DMS 273 (cell line): ENCODE data around the gene GNRH2.
A peak's percentile ranks its signal among the peaks of the same experiment; 100 is the strongest.
"Not testable (repeated sequence)": the region's sequence is repeated elsewhere in the genome, so short reads cannot be mapped to it uniquely, and the experiment has no call there.

Experiments
- DNase-seq: peaks from one replicate; lab custom pipeline; 2025; ENCODE audit not compliant: unreplicated experiment; lab: John Stamatoyannopoulos, UW

Gene GNRH2

GRCh38 chr20:3041854-3042409, 1.5 kb upstream of the GNRH2 start:
- DNase-seq = peak; percentile 50

DNA sequence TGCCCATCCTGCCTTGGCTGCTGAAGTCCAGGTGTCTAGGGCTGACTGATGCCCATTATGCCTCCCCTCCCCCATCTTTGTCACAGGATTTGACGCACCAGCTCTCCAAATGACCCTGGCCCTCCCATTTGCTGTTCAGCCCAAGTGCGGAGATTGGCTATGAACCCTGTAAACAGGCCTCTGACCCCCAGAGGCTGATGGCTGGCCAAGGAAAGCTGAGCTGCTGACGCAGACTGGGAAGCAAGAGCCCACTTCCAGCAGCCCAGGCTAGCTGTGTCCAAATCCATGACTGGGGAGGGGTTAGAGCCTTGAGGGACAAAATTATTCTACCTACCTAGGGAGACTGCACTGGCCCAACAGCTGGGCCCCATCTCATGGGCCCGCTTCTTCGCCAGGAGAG, 797 bp upstream of the GNRH2 start:
- DNase-seq = no peak

GRCh38 chr20:3044336-3044965, 1.0 kb downstream of the GNRH2 start:
- no peak for DNase-seq

DNA sequence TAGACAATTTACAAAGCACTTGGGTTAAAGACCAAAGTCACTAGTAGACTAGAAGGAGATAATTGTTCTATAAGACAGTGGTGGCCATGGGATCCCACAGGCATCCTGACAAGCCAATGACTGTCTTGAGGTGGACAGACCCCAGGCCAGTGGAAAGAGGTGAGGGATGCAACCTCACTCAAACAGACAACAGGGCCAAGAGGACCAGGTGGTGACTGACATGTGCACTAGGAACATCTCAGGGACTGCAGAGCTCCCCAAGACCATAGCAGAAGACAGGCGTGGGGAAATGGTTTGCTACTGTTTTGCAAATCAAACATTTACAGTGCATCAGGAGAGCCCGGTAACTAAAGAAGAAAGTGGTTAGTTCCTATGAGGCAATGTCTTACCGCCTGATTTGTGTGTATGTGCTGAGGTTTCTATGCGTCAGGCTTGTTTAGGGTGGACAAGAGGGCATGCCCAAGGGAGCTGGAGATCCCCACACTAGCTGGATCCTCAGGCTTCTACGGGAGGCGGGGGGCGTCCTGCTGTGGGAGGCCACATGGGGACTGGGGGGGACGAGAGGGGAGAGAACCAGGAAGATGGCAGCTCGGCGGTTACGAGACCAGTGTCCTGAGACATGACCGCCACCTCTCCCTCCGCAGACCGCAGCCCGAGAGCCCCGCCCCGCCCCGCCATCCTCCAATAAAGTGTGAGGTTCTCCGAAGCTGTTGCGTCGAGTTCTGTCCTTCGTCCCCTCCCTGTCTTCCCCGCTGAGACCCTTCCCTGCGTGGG, 1.8 kb downstream of the GNRH2 start:
- DNase-seq = peak; percentile 67

- peak; percentile 94 for DNase-seq
These were observed 2.6 kb downstream of the GNRH2 start, which contains the start of gene MRPS26 for GRCh38 chr20:3045816-3046676. Gene MRPS26, plus strand, starts transcription at chr20:3046052. Its CDS starts 17 bp downstream, at chr20:3046069.

- DNase-seq = peak; percentile 64
These were observed 3.4 kb downstream of the GNRH2 start for GRCh38 chr20:3046677-3047462.

GRCh38 chr20:3047486-3048419, 4.3 kb downstream of the GNRH2 start:
- no peak for DNase-seq

DNA sequence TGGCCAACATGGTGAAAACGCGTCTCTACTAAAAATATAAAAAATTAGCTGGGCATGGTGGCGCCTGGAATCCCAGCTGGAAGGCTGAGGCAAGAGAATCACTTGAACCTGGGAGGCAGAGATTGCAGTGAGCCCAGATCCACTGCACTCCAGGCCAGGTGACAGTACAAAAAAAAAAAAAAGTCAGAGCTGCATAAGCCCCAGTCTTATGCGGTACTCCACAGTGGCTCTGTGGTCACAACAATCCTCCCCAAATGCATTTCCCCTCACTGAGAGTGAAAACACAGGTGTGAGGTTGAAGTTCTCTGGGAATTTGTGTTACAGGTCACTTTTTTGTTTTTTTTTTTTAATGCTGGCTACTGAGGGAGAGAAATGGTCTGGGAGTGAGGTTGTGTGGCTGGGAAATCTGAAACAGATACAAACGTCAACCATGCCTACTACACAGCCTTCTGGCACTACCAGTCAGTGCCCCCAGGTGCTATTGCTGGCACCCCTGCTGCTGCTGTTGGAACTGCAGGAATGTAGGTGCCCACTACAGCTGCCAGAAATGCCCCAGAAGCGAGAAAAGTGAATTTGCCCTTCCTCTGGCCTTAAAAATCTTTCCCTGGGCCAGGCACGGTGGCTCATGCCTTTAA, 8.1 kb downstream of the GNRH2 start:
- DNase-seq = peak; percentile 28

GRCh38 chr20:3059489-3059888, 16.1 kb downstream of the GNRH2 start:
- DNase-seq = no peak

DNA sequence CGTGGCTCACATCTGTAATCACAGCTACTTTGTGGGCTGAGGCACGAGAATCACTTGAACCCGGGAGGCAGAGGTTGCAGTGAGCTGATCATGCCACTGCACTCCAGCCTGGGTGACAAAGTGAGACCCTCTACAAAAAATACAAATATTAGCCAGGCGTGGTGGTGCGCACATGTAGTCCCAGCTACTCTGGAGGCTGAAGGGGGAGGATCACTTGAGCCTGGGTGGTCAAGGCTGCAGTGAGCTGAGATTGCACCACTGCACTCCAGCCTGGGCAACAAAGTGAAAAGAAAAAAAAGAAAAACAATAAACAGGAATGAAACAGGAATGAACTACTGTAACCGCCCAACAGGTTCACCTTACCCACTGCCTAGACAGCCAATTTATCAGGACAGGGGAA, 20.7 kb downstream of the GNRH2 start:
- not testable (repeated sequence) for DNase-seq

GRCh38 chr20:3067139-3068014, 24.0 kb downstream of the GNRH2 start:
- DNase-seq = no peak

GRCh38 chr20:3068075-3068474, 24.7 kb downstream of the GNRH2 start:
- no peak for DNase-seq

DNA sequence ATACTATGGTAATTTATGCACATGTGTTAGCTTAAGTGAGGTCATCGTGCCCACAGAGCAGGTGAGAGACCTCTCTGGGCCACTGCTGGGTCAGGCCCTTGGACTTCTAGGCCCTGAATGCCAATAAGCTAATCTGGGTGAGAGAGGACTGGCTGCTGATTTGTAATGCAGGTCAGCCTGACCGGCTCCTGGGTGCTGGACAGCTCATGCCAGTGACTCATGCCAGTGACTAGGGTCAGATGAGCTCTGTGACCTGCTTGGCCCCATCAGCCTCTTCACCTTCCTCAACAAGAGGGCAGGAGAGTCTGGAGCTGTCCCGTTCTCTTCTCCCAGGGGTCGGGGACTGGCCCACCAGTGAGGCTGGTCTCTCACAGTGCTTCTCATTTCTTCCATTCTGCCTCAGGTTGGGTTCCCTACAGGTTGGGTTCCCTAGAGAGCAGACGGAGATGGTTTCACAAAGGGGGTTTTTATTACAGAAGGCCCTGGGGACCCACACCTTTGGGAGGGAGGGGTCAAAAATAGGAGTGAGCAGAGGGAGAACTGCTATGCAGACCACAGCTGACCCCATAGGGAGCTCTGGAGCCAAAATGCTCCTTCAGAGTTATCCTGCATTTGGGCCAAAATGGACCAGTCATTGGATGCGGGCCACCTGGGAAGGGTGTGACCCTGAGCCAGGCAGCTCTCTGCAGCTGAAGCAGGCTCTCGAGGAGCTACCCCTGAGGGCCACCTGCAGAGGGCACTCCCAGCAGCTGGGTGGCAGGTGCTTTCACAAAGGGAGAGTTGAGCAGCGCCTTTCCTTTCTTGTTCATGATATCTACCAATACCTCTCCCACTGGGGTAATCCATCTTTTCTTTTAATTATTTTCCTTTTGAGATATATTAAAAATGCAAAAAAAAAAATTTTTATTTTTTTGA, 25.8 kb downstream of the GNRH2 start:
- DNase-seq = peak; percentile 23

DNA sequence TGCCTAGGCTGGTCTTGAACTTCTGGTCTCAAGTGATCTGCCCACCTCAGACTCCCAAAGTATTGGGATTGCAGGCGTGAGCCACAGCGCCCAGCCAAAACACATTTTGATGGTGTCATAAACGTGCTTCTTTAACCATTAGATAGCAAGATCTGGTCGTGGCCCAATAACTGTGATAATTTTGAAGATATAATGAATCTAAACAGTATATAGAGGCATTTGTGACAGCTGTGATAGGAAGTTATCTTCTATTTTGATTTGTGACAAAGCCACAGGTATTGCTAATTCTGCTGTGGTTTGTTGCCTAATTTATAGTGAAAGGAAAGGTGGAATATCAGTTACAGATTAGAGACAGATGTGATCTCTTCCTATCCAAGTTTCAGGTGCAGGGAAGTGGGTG, 27.3 kb downstream of the GNRH2 start:
- no peak for DNase-seq

DNA sequence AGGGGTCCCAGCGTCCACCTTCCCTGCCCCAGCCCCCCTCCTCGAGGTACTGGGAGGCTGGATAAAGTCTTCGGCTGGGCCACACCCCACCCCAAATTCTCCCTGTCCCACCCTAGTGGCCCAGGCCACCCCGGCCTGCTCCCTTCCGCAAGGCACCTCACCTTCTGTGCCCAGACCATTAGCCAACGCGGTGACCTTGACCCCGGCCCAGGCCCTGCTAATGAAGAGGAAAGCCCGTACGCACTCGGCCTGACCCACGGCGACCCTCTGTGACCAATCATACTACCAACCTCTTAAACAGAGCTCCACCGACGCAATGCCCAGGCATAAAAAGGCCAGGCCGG, 27.8 kb downstream of the GNRH2 start:
- DNase-seq = no peak

DNA sequence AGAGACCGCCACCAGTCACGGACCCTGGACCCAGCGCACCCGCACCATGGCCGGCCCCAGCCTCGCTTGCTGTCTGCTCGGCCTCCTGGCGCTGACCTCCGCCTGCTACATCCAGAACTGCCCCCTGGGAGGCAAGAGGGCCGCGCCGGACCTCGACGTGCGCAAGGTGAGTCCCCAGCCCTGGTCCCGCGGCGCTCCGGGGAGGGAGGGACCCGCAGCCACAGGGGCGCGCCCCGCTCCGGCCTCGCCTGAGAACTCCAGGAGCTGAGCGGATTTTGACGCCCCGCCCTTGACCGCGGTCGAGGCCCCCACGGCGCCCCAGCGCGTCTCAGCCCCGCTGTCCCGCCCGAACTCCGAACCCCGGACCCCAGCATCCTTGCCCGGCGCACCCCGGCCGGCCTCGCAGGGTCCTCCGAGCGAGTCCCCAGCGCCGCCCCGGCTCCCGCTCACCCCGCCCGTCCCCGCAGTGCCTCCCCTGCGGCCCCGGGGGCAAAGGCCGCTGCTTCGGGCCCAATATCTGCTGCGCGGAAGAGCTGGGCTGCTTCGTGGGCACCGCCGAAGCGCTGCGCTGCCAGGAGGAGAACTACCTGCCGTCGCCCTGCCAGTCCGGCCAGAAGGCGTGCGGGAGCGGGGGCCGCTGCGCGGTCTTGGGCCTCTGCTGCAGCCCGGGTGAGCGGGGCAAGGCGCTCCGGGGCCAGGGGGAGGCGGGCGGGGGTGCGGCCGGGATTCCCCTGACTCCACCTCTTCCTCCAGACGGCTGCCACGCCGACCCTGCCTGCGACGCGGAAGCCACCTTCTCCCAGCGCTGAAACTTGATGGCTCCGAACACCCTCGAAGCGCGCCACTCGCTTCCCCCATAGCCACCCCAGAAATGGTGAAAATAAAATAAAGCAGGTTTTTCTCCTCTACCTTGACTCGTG, 28.4 kb downstream of the GNRH2 start, which contains the start of gene OXT:
Gene OXT (plus strand): TSS at position 11 of the 920 bp plus-strand sequence. CDS start 36 bp downstream, at position 47.
- no peak for DNase-seq
